ENCODE results near the gene ARHGEF16.

Gene ARHGEF16

DNA sequence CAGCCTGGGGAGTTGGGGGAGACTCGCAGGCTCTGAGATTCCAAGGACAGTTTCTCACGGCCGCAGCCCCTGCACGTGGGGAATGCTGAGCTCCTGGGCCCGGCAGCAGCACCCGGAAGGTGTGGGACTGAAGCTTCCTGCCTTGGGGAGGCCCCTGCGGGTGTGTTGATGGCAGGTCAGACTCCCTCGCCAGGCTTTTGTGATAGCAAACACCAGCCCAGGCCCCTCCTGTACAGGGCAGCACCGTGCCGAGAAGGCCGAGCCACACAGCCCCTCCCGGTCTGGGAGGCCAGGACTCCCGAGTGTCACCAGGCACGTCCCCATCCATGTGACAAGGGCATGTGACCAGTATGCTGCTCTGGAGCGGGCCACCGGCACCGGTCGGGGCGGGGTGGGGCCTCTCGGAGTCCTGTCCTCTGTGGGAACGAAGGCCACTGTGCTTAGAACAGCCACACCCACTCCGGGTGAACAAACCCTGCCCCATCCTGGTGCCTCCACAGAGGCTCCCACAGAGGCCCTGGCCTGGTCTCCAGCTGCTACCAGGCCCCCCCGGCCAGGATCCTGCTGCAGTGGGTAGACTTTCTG, 31.1 kb upstream of the ARHGEF16 start:
- no peak for DNase-seq

DNA sequence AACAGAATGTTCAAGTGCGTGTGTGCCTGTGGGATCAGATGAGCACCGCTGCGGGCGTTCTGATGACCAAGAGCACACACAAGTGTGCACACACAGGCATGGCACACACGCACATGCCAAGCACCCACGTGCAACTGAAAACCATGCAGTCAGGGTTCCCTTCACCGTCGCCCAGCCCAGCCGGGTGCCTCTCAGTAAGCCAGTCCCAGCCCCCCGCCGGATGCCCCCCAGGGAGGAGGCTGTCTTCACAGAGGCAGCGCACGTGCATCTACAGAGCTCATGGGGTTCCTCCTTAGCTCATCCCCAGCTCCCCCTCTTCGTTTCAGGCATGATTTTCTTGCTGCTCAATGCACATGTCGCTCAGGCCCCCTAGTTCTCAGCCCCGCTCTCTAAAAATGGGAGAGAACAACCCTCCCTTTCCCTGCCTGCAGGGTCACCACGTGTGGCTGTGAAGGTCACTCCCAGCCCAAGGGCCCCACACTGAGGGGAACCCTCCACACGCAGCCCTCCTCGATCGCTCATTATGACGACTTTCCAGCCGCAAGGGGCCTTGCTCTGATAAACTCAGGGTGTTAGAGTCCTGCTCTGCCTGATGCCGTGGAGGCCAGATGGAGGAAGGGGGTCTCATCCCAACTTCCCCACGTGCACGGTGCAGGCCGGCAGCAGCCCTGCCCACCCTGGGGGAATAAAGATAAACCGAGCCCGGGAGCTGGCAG, 30.4 kb upstream of the ARHGEF16 start:
- DNase-seq = no peak

GRCh38 chr1:3425486-3426215, 28.8 kb upstream of the ARHGEF16 start:
- DNase-seq = no peak

DNA sequence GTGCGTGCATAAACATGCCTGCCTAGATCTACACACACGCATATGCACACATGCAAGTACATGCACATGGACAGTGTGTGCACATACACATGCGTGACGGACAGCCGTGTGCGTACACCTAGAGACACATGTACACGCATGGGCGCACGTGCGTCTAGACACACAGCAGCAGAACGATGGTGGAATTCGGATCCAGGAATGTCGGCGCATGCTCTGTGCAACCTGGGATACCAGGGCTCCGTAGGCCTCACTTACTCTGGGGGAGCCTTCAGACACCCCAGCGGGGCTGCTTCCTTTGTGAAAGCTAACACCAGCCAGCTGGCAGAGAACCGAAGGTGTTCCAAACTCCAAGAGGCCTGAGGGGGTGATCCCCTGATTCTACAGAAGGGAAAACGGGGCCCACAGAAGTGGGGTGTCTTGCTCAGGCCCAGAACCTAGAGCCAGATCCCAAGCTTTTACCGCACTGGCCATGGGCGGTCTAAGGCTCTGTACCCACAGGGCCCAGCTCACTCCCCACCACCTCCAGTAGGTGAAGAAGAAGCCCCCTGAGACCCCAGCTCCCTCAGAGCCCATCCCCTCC, 27.4 kb upstream of the ARHGEF16 start:
- no peak for DNase-seq

DNA sequence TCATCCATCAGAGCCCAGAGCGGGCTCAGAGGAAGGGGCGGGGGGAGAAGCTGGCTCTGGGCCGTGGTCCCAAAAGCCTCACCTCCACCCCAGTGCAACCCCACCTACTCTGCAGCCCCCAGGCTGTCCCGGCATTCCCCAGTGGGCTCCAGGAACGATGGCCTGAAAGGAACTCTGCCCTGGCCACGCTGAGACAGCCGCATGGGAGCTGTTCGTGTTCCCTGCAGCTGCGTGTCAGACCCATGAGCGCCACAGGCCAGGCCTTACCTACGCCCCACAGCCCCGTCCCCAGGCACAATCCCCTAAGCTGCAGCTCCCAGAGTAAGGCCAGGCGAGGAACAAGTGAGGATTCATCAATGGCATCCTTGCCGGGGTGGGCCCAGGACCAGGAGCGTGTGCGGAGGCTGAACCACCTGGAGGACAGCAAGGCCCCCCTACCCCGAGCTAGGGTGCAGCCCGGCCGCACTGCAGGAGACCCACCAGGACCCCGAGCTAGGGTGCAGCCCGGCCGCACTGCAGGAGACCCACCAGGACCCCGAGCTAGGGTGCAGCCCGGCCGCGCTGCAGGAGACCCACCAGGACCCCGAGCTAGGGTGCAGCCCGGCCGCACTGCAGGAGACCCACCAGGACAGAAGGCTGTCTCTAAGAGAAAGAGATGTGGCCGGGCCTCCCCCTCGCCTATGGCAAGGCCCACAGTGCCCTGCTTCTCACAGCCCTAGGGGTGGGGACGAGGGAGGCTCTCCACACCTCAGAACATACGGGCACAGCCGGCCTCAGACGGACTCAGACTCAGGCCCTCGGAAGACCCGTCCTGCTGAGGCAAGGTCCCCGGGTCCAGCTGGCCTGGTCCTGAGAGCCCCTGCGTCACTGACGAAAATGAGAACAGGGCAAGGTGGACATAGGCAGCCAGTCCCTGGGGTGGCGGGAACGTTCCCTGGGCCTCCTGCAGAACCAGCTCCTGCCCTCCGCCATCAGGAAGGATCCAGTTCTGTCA, 26.5 kb upstream of the ARHGEF16 start:
- no peak for DNase-seq

DNA sequence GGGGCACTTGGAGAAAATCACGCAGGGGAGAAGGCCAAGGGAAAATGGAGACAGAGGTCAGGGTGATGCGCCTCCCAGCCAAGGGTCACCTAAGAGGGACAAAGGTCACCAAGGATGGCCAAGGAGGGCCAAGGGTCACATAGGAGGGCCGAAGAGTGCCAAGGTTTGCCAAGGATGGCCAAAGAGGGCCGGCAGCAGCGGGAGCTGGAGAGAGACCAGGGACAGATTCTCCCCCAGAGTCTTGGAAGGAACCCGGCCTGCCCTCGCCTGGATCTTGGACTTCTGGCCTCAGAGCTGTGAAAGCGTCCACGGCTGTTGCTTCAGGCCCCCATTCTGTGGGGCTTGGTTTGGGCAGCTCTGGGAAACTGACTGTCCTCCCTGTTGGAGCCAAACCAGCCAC, 25.6 kb upstream of the ARHGEF16 start:
- DNase-seq = no peak

DNA sequence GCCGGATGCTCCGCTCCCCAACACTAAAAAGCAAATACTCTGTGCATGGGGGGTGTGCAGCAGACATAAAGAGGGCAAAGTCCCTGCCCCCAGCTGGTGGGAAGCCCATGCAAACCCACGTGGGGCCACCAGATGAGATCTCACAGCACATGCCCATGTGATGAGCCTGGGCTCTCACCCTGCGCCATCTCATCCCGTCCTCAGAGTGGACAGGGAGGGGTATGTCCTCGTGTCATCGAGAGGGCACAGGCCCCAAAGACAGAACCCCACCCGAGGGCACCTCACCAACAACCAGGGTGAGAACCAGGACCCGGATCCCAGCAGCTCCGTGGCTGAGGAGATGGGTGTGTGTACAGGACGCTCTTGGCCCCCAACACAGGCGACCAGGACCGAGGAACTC, 25.1 kb upstream of the ARHGEF16 start:
- no peak for DNase-seq

DNA sequence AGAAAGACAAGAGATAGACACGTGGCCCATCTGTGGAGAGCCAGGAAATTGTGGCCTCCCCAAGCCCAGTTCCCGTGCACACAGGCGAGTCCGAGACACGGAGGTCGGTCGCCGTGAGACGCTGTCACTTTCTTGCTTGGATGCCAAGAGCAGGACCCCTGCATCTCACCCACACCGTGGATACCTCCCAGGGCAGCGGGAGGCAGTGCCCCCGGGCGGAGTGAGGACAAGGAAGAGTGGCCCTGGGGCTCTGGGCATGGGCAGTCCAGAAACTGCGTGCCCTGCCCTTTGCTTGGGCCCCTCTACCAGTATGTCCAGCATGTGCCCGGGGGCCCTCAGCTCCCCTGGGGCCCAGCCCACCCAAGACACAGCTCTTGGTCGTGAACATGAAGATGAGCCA, 24.7 kb upstream of the ARHGEF16 start:
- DNase-seq = no peak

DNA sequence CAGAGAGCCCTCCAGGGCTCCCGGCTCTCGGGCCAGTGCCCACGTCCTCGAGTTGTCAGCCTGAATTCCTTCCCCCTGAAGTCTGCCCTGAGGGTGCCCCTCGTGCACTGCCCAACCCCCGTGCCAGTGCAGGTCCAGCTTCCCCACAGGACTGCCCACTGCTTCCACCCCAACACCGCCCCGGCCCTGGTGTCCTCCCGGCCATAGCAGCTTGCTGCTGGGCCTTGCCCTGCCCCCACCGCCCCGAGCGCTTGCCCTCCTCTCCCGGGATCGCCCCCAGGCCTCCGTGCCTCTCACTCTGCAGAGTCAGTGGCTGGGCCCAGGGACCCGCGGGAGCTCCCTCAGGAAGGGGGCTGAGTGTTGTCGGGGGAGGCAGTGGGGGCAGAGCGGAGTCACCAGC, 24.1 kb upstream of the ARHGEF16 start:
- DNase-seq = no peak

GRCh38 chr1:3430820-3431219, 23.6 kb upstream of the ARHGEF16 start:
- DNase-seq = no peak

- DNase-seq = no peak
Observed at GRCh38 chr1:3431266-3431665, 23.2 kb upstream of the ARHGEF16 start.

DNA sequence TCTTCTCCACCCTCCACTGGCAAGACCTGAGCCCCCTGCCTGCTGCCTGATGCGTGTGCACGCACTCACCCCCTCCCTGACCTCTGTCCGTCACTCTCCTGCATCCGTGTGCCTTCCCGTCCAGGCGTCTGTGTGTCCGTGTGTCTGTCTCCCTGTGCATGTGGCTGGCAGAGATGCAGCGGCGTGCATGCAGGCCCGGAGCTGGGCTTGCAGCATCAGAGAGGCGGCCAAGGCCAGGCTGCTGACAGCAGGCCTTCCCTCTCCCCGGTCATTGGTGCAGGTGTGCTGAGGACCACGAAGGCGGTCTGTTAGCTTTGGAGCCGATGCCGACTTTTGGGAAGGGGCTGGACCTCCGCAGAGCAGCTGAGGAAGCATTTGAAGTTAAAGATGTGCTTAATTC, 22.8 kb upstream of the ARHGEF16 start:
- DNase-seq = no peak

DNA sequence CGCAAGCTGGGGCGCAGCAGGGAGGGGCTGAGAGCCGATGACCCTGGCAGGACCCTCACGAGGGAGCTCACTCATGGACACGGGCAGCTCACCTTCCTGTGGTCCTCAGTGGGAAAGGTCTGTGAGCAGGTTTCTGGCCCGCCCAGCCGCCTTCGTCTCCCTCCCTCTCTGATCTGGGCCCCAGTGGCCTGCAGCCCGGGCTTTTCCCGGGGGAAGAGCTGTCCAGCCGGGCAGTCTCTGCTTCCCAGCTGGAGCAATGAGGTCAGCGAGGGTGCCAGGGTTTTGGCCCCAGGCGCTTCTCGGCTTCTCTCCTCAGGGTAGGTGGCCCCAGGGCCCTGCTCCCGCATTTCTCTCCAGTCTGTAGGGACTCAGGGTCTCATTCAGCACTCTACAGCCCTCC, 22.2 kb upstream of the ARHGEF16 start:
- DNase-seq = no peak

GRCh38 chr1:3433076-3433475, 21.4 kb upstream of the ARHGEF16 start:
- DNase-seq = no peak

- DNase-seq = no peak
Observed at GRCh38 chr1:3433596-3434320, 20.7 kb upstream of the ARHGEF16 start.

GRCh38 chr1:3434406-3435110, 19.9 kb upstream of the ARHGEF16 start:
- DNase-seq = no peak

DNA sequence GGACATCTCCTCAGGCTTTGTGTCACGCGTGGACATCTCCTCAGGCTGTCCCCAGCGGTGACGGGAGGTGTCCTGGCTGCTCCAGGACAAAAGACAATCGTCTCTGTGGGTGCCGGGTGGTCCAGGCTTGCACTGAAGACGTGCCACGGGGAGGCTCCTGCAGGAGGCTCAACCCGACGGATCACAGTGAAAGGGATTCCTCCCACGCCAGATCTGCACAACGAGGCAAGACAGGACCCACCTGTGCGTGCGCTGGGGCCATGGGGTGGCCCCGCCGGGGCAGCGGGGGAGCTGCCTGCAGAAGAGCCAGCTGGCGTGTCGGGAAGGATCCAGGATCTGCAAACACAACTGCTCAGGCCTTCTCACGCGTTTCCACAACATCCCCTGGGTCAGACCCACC, 18.8 kb upstream of the ARHGEF16 start:
- no peak for DNase-seq

DNA sequence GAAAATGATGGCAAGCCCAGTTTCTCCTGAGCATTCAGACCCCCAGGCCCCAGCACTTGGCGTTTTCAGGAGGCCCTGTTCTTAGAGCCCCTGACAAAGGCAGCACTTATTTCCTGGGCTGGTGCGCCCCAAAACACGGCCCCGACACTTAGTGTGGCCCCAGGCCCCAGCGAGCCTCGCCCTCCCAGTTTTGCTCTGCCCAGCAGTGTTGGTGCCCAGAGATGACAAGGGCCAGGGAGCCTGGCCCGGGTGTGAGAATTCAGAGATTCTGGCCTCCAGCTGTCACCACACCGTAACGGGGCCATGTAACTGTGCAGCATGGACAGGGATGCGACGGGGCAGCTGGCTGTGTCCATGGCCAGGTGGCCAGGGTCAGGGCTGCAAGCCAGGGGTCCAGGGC, 18.0 kb upstream of the ARHGEF16 start:
- no peak for DNase-seq

GRCh38 chr1:3436901-3437300, 17.6 kb upstream of the ARHGEF16 start:
- DNase-seq = no peak

- no peak for DNase-seq
Observed at GRCh38 chr1:3438661-3439180, 15.7 kb upstream of the ARHGEF16 start.

Data from right forelimb (tissue), 1 donor.